Effector CD4-positive, alpha-beta T cell (primary cell): Measurements from ENCODE around the gene NFATC1.

Source experiments
- DNase-seq: peaks from one replicate; pipeline ENCODE4 v3.0.0-alpha.2; 2020

The NFATC1 gene

DNA sequence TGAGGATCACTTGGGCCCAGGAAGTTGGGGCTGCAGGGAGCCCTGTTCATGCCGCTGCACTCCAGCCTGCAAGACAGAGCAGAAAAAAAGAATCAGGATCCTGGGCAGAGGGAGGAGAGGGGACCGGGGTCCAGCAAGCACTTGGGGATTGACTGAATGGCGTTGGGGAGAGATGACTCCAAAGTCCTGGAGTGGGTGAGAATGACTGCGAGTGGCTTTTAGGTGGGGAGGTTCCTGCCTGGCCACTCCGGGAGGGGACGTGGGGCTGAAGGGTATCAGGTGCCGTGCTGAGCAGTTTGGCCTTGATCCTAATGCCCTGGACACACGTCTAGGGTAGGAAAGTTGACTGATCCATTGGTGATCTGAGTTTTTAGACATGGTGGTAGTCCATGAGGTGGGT is 3.5 kb upstream of the NFATC1 start:
- DNase-seq: no peak

DNA sequence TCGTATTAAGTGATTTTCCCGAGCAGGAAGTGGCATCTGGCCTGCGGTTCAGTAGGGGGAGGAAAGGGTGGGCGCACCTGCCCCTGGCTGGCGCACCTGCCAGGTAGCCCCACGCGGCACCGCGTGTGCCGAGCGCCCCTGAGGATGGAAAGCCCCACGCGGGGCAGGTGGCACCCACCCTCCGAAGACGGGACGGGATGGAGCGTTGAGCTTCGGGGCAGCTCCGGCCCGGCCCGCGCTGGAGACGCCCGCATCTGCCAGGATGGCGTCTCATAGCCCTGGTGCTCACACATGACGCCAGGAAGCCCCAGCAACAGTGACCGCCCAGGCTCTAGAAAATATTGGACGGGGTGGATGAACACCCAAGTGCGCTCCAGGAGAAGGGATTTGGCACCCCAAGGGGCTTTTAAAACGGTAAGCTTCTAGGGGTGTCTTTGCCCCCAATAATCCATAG is 2.5 kb upstream of the NFATC1 start:
- DNase-seq: no peak

DNA sequence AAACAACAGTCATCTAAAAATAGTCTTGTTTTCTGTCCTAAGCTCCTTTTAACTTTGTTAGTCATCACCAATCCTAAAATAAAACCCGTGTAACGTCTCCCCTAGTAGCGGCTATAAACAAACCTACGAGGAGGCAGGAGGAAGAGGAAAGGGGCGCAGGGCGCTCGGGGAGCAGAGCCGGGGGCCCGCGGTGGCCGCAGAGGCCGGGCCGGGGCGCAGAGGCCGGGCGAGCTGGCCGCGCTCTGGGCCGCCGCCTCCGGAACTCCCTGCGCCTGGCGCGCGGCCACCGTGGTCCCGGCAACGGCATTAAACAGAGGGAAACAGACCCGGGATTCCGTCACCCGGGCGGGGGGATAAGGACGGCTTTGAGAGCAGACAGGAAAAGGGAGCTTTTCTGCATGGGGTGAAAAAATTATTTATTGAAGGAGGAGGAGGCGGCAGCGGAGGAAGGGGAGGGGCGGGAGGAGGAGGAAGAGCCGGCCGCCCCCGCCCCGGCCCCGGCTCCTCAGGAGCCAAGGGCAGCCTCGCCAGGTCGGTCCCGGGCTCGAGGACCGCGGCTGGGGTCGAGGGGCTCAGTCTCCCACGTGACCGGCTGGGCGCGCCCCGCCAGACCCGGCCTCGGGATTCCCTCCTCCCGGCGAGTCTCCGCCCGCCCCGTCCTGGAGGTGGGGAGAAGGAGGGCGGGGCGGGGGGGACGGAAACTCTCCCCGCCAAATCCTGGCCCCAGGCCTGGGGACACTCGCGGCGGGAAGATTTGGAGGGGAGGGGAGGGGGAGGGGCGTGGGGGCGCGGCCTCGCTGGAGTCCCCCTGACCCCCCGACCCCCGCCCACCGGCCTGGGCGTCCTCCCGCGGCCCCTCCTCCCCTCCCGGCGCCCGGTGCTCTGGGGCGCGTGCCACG is 1.8 kb upstream of the NFATC1 start:
- DNase-seq: peak; percentile 38

DNA sequence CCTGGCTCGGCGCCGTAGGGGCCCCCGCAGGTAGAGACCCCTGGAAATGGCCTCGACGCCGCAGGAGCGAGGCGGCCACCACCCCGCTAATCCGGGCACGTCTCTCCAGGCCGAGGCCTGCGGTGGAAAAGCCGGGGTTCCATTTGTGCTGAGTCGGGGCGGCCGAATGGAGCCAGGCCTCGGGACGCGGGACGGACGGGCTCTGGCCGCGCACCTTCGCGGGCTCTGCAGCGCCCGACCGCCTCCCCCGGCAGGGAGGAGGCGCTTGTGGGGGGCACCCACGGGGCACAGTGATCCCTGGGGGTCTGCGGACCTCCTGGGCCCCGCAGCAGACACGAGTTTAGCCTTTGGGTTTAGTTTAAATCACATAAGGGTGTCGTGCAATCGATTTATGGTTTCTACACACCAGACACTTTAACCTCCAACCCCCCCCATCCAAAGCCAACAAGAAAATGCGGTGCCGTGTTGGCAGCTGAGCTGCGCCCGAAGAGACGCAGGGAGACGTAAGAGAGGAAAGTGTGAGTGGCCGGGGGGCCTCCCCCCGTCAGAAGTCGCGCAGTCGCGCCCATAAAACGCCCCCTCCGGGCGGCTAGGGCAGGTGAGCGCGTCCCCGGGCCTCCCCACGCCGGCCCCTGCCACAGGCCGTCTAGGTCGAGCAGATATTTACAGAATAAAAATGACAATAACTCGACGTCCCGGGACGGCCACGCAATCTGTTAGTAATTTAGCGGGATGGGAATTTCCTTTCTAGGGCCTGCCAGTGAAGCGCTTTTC is 1.0 kb upstream of the NFATC1 start:
- DNase-seq: peak; percentile 56

DNA sequence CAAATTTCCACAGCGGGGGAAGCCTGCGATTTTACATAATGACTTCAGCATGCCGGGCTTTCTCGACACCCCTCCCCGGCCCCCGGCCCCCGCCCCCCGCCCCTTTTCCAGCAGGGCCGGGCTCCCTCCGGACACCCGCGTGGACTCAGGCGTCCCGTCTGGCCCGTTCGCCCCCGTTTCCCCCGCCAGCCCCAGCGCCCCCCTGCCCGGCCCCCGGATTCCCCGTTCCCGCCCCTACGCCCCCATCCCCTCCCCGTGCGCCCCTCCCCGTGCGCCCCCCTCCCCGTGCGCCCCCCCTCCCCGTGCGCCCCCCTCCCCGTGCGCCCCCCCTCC is 456 bp upstream of the NFATC1 start:
- no peak for DNase-seq

DNA sequence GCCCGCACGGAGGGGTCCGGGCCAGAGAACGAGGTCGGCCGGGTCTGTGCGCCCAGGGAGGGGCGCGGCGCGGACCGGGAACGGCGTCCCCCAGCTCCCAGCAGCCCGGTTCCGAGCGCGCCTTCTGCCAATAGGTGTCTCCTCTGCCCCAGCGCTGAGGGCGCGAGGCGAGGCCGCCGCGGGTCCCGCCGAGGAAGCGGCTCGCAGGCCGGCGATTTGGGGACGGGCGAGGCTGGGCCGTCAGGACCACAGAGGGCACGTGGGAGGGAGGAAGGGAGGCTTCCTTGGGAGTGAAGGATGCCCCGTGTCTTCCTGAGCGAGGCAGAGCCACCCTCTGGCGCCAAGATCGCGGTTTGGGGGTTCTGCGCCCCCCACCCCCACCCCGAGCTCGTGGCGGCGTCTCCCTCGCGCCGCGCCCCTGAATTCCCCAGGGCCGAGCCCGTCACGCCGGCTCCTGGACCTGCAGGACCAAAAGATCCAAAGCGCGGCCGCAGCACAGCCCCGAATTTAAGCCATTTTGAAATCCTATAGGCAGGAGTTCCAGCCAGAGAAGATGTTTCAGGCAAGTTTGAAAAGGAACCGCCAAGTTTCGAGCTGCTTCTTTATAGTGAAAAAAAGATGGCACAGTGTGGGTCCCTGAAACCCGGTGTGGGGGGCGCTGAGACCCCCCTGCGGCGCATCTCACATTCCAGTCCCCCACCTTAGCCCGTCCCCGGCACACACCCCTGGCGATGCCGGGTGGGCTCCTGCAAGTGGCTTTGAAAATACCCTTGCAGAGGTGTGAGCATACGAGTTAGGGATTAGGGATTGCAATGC is 909 bp downstream of the NFATC1 start:
- DNase-seq: no peak

DNA sequence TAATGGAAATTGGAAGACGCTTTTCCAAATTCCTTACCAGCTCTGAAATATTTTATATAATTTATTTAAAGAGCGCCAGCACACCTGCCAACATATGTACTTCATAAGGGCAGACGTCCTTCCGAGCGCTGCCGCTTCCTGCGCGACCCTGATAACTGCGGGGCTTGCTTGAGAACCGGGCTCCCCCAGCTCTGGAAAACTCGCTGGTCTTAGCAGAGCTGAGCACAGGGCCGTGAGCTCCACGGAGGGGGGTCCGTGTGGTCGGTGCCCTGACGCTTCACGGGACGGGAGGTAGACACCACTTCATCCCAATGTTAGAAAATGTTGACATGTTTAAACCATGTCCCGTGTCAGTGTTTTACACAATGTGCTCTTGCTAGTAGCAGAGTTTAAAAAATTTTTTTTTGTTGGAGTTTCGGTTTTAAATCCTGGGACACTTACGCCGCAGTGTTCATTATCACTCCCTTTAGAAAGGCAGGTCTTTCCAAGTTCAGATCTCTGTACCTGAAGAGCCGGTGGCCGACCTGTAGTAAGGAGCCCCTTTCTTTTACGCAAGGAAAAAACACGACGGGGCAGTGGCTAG is 1.6 kb downstream of the NFATC1 start:
- DNase-seq: no peak

DNA sequence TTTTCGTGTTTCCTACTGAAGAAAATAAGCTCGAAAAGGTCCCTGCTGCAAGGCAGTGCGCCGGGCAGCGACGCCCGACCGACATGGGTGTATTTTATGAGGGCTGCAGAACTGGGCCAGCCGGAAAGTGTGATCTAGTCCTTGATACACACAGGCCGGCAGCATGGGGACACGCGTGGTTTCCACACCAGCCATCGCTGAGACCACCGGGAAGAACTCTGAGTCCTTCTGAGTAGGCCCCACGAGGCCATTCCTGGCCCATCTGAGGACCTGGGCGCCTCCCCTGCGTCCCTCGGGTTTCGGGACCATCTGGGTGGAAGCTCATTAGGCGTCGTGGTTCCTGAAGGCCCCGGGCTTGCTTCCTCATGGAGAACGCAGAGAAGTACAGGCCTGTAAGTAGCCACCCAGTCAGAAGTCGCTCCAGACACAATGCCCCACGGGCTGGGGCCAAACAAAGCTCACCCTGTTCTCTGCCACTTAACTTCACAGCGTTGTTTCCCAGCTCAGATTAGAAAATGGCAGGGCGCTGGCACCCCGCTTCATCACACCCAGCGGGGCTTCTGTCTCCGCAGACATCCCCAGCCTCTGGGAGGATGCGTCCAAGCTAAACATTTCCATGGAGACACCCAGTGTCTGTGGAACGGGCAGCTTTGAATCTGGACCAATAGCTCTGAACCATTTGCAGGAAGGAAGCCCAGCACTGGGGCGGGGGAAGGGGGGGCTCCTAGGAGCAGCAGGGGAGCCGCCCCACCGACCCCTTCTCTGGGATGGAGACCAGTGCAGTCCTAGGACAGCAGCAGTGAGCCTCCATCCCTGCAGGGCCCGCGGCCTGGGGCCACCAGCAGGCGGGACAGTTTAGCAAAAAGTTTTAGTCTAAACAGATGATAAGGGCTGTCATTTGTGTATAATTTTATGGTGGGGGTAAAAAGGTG is 2.4 kb downstream of the NFATC1 start:
- no peak for DNase-seq

DNA sequence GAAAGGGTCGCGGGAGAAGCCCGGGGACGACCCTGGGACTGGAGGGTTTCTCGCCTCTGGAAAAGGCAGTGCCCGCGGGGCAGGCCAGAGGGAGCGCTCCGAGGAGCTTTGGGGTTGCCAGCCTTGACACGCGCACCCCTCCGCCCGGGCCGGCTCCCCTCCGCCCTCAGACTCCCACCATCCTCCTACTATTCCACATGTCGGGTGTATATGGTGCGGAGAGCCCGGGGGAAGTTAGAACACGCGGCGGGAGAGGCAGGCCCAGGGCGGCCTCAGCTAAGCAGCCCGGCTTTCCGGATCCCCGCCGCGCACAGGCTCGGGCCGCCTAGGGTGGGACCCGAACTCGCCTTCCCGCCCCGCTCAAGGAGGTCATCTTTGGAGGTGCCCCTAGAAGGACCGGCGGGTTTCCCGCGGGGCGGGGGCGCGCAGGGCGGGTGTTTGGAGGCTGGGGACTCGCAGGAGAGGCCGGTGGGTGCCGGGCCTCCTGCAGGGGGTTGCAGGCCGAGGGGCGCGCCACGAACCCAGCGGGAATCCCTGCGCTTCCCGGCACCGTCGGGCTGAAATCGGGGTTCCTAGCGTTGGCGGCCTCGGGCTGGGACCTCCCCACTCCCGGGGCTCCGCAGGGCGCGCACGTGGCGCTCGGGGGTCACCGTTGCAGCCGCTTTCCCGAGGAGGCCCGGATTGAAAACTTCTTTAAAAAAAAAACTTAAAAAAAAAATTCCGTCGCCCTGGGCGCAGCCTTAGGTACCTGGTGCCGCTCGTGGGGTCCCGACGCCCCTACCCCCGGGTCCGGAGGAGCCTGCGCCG is 3.7 kb downstream of the NFATC1 start:
- DNase-seq: no peak

DNA sequence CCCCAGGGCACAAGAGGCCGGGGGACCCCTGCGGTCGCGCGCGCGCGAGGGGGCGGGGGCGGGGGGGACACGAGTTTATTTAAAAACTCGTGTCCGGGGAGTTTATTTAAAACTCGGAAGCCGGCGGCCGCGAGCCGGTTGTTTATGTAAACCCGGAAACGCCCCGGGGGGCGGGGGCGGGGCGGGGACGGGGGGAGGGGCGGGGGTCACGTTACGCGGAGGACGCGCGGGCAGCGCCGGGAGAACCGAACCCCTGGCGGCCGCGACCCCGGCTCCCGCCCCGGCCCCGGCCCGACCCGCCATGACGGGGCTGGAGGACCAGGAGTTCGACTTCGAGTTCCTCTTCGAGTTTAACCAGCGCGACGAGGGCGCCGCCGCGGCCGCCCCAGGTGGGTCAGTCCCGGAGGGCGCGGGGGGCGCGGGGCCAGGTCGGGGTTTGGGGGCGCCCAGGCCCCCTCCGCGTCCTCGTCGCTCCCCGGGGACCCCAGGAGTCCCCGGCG is 4.4 kb downstream of the NFATC1 start:
- peak; percentile 65 for DNase-seq

DNA sequence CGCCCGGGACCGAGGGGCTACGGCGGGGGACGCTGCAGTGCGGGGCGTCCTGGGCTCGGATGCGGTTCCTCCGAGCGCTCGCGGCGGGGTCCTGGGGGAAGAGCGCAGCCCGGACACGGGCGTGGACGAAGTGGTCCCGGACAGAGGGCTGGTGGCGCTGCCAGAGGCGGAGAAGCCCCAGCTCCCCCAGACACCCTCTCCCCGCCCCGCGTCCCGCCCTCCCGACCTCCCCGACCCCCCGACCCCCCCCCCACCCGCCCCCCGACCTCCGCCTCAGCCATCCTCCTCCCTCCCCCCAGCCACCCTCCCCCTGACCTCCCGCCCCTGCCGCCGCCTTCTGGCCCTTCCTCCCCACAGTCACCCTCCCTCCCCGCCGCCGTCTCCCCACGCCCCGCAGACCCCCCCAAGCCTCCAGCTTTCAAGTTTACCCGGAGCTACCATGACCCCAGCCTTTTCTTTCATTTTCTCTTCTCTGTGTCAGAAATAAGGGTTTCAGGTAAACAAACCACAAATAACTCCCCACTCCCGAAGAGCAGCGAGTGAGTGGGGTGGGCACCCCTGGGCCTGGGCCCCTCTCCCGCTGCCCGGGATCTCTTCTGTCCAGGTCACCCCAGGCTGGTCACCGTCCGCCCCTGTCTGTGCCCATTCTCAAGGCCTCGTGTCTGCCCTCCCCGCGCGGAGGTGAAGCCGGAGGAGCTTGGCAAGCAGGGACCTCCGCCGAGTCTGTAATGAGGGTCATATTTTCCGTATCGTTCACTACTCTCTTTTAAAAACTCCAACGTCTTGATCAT is 5.1 kb downstream of the NFATC1 start:
- peak; percentile 60 for DNase-seq

DNA sequence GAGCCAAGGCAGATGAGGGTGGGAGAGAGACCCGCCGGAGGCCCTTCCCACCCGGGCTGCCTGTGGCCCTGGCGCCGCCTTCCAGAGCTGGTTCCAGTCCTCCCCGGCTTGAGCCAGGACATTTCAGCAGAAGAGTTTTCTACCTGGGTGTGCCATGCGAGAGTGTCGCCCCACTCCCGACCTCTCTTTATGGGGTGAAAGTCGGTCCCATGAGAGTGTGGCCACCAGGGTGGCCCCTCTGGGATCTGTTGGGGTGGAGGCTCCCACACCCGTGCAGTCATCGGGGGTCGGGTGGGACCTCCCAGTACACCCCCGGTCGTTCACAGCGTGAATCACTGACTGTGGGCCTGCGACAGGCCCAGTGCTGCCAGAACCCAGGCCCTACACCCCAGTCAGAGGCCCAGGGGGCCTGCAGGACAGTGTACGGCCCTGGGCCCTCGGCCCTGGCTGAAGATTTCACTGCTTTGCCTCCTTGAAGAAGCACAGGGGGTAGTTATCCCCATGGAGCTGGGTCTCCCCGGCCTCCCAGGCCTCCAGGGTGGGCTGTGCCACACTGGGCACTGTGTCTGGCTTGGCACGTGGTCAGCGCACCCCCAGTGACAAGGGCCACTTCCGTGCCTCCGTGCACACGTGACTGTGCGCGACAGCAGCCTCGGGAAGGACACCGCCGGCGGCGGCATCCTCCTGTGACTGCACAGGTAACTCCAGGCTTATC is 5.9 kb downstream of the NFATC1 start:
- DNase-seq: no peak

DNA sequence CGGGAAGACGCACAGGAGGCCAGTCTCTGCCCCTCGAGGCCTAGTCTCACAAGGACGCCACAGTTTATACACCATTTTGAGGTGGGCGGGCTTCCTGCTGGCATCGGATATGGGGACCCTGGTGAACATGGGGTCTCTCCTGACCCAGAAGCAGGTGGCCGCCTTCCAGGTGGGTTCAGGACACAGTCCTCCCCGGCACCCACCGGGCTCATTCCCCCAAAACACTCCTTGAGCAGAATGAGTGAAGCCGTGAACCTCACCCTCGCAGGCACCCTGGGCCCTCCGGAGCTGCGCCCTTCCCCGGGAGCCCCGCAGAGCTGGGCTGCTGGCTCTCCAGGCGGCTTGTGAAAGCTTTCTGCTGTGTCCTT is 6.5 kb downstream of the NFATC1 start:
- no peak for DNase-seq

DNA sequence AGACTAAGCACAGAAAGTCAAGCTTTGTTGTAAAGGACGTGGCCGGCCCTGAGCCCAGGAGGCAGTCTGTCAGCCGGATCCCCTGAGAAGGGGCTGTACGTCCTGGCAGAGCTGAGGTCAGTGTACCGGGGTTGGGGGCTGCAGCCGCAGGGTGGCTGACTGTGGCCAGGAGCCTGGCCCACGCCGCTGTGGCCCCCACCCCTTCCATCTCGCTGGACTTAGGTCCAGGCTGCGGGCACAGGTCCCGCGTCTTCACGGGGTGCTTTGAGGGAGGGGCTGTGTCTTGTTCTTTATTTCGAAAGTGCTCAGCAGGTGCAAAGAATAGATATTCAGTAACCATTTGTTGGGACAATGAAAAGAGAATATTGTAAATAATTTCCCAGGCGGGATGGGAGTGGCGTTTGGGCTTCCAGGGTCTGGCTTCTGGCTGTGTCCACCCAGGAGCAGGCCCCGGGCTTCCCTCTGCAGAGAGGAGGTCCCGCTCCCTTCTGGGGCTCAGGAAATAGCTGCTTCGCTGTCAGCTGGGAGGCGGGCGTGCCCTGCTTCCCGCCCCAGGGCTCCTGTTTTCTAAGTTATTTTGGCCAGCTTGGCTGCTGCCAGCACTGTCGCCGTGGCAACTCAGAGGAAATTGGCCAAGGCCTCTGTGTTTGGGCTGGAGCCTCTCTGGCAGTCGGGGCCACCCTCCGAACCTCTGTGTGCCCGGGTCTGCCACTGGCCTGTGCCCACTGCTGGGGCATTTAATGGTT is 7.4 kb downstream of the NFATC1 start:
- no peak for DNase-seq

DNA sequence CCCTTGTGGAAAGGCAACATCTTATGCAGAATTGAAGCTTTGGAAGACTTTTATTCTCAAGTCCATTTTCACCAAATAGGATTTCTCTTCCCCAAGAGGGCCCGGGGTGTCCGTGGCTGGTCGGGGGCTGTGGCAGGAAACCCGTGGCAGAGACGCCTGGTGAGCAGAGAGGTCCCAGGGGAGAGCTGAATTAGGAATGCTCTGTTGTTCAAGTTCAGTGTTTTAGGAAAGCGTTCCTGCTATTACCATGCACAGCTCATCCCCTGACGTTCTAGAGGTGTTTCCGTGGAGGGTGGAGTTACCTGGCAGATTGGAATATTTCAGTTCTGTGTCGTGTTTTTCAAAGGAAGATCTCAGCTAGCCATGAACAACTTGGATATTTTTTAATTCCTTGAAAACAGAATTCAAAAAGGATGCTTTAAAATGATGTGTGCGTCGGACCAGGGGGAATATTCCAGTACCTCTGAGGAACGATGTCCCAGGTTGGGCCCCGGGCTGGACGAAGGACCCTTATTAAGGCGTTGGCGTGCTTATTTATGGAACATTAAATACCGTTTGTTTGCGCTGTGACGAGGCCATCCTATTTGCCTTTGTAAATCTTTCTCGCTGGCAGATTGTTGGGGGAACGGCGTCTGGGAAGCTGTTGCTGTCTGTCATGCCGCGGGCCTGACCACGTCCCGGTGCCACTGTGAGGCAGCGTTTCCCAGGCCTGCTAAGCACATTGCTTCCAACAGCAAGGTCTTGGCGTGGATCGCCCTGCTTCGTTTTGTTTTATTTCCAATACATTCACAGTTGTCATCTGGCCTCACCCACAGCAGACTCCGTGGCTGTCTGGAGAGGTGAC is 8.2 kb downstream of the NFATC1 start:
- DNase-seq: no peak

DNA sequence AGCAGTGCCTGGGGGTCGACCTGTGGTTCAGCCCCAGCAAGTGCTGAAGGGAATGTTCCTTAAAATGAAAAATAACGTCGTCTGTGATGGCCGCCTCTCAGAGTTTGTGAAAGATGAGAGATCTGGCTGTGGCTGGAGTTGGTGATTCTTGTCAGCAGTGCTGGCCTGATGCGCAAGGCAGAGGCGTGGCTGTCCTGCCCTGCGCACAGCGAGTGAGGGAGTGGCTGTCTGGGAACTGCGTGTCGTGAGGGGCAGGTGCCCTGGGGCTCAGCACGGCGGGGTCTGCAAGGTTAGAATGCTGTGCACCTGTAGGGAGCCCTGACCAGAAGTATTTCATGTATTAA is 8.8 kb downstream of the NFATC1 start:
- peak; percentile 44 for DNase-seq

DNA sequence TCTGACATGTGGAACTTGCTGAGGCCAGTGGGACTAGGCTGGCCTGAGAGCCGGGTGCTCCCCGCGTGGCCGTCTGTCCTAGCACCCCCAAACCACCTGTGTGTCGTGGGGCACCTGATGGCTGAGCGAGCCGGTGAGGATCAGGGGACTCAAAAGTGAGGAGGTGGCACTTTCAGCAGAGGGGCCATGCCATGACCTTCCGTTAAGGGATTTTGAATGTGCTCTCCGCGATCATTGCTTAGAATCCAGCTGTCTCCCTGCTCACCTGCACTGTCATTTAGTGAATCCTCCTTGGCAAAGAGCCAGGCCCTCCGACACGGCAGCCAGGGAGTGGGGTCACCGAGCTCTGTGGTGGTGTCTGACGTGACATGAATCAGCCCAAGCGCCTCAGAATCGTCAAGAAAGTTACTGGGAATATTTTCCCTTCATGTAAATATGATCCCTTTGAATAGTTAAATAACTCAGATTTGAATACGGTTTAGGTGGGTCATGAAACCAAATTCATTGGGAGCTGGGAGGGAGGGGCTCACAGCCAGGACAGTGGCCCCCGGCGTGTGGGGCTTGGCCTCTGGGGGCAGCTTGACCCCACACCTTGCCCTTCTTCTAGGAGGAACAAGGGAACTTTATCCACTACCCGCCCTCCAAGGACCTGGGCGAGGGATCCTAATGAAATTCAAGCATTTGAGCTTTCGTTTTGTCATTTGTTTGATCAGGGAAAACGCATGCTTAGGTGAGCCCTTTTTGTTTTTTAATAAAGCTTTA is 9.5 kb downstream of the NFATC1 start:
- peak; percentile 55 for DNase-seq
